PFSK-1 (cell line): ENCODE data around the gene TMEM272.

Experiments used
- FOXP2 ChIP-seq: optimal IDR thresholded peaks from 2 replicates; pipeline ENCODE3; 2011; ENCODE audit warnings: borderline replicate concordance, control low read depth, inconsistent platforms; ENCODE audit not compliant: insufficient read depth; ENCODE audit errors: extremely low read length, extremely low read depth
- POLR2AphosphoS5 ChIP-seq: IDR thresholded peaks from 2 replicates; pipeline ENCODE4 v1.6.1; 2012; ENCODE audit warnings: low read depth, mild to moderate bottlenecking, control low read depth, low read length, moderate library complexity
- SIN3A ChIP-seq: IDR thresholded peaks from 2 replicates; pipeline ENCODE4 v1.6.1; 2012; ENCODE audit warnings: mild to moderate bottlenecking, low read length, moderate library complexity, borderline replicate concordance; ENCODE audit not compliant: insufficient read depth
- TAF1 ChIP-seq: IDR thresholded peaks from 2 replicates; pipeline ENCODE4 v1.6.1; 2012; ENCODE audit warnings: low read length, control low read depth, borderline replicate concordance; ENCODE audit not compliant: insufficient read depth
- TF ChIP-seq, protein P1 (sequence below), 2 experiments: IDR thresholded peaks; 2 replicates each; pipeline versions ENCODE4 v1.6.1 to v1.8.0; 2011 to 2012; ENCODE audit warnings: low read depth in 2 of 2, low read length in 2 of 2, control low read depth in 1 of 2, inconsistent platforms in 1 of 2, mild to moderate bottlenecking in 1 of 2, moderate library complexity in 1 of 2; ENCODE audit not compliant: insufficient read depth in 1 of 2

TMEM272 gene

DNA sequence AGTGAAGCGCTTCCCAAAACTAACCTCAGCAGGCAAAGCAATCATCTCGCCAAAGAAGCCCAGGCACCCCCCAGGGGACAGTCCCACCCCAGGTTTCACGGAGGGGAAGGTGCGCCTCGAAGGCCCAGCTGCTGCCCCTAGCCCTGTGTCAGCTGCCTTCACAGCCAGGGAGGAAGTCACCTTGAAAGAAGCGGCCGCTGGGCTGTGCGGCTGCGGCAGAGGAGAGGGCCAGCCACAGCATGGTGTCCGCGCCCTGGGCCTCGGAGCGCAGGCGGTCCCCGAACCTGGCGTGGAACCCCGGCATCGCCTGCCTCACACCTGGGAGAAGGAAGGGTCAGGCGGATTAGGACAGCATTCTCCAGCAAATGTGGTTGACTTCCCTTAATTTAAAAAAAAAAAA, 76.0 kb downstream of the TMEM272 start:
- TF ChIP-seq, protein P1, sequence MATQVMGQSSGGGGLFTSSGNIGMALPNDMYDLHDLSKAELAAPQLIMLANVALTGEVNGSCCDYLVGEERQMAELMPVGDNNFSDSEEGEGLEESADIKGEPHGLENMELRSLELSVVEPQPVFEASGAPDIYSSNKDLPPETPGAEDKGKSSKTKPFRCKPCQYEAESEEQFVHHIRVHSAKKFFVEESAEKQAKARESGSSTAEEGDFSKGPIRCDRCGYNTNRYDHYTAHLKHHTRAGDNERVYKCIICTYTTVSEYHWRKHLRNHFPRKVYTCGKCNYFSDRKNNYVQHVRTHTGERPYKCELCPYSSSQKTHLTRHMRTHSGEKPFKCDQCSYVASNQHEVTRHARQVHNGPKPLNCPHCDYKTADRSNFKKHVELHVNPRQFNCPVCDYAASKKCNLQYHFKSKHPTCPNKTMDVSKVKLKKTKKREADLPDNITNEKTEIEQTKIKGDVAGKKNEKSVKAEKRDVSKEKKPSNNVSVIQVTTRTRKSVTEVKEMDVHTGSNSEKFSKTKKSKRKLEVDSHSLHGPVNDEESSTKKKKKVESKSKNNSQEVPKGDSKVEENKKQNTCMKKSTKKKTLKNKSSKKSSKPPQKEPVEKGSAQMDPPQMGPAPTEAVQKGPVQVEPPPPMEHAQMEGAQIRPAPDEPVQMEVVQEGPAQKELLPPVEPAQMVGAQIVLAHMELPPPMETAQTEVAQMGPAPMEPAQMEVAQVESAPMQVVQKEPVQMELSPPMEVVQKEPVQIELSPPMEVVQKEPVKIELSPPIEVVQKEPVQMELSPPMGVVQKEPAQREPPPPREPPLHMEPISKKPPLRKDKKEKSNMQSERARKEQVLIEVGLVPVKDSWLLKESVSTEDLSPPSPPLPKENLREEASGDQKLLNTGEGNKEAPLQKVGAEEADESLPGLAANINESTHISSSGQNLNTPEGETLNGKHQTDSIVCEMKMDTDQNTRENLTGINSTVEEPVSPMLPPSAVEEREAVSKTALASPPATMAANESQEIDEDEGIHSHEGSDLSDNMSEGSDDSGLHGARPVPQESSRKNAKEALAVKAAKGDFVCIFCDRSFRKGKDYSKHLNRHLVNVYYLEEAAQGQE (IDR thresholded peaks at IDR 0.05; ENCODE audit: insufficient read depth in 1 of 2, low read depth in 2 of 2, low read length in 2 of 2), result no peak
- TF ChIP-seq FOXP2, result no peak
- TF ChIP-seq POLR2AphosphoS5, result no peak
- no peak for TF ChIP-seq SIN3A
- no peak for TF ChIP-seq TAF1

DNA sequence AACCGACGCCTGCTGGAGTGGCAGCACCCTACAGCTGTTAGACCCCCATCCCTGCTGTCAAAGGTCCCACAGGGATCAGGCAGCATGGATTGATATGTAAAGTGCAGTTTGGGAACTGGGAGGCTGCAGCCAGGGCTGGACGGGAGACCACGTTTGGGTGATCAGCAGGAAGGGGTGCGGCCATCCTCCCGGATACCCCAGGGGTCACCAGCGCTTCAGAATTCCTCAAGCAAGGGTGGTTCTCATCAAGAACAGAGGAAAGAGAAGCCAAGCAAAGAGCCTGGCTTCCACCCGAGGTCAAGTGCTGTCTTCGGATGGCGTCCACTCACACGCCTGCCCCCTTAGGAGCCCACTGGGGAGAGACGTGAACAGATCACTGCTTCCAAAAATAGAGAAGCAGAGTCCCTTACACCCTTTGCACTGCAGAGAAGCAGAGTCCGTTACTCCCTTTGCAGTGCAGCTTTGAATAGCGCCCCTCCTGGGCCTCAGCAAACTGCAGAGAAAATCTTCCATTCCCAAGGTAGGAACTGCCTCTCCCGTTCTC, 76.5 kb downstream of the TMEM272 start:
- no peak for TF ChIP-seq SIN3A
- TF ChIP-seq TAF1, result no peak
- TF ChIP-seq POLR2AphosphoS5, result no peak
- TF ChIP-seq, protein P1 (IDR thresholded peaks at IDR 0.05; ENCODE audit: insufficient read depth in 1 of 2, low read depth in 2 of 2, low read length in 2 of 2), result no peak
- no peak for TF ChIP-seq FOXP2

DNA sequence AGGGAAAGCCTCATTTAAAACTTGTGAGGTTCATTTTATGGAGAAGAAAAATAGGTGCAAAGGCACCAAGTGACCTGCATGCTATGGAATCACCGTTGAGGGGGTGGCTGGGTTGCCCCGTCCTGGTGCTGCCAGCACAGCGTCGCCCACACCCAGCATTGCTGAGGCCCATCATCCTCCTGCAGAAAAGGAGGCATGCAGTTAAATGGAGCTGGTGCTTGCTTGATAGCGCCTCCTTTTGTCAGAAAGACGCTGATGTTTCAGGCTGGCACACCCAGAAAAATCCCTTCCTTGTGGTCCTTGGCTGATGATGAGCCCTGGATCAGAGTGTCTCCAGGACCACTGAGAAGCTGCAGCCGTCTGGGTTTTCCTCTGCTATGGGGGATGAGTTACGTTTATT, 77.9 kb downstream of the TMEM272 start:
- TF ChIP-seq SIN3A (no peak), FOXP2 (no peak), POLR2AphosphoS5 (no peak), TAF1 (no peak)
- TF ChIP-seq, protein P1 (IDR thresholded peaks at IDR 0.05; ENCODE audit: insufficient read depth in 1 of 2, low read depth in 2 of 2, low read length in 2 of 2), result no peak

DNA sequence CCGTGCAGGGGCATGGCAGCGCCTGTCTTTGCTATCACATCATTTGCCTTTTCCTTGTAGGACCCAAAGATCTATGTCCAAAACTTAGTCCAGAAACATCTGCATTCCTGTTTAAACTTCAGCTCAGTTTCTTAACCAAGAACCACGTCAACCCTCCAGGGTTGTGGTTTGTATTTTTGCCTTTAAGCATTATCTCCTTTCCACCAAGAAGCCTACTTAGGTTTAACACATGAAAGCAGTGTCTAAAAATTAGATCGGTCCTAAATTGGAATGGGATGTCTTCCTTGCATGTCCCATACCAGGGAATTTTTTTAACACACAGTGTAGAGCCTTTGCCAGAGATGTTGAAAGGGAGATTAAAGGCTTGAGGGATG, 79.8 kb downstream of the TMEM272 start:
- no peak for TF ChIP-seq FOXP2
- TF ChIP-seq SIN3A, result no peak
- TF ChIP-seq, protein P1 (IDR thresholded peaks at IDR 0.05; ENCODE audit: insufficient read depth in 1 of 2, low read depth in 2 of 2, low read length in 2 of 2), result no peak
- TF ChIP-seq TAF1, result no peak
- no peak for TF ChIP-seq POLR2AphosphoS5
